HFFc6 (cell line): ENCODE results near the gene SMPD3. TPM values are rescaled to one million over a fixed set of nuclear protein-coding genes. Genes with fewer than 3 reads are reported as not detected.

Experiments
- DNase-seq: peaks from one replicate; pipeline ENCODE4 v3.0.0-alpha.2; 2018
- H3K27ac Mint-ChIP-seq: 2 replicates; pipeline ENCODE4 v1.8.0; 2020; ENCODE audit warnings: mild to moderate bottlenecking, mixed read lengths
- H3K27me3 Mint-ChIP-seq: 2 replicates; pipeline ENCODE4 v1.8.0; 2021; ENCODE audit warnings: mild to moderate bottlenecking, moderate library complexity, mixed read lengths; ENCODE audit not compliant: insufficient read depth
- H3K36me3 Mint-ChIP-seq: 2 replicates; pipeline ENCODE4 v1.8.0; 2021; ENCODE audit warnings: low read depth, mixed read lengths
- H3K4me1 Mint-ChIP-seq: 2 replicates; pipeline ENCODE4 v1.8.0; 2020; ENCODE audit warnings: low read depth, mixed read lengths
- H3K4me3 Mint-ChIP-seq: 2 replicates; pipeline ENCODE4 v1.8.0; 2020; ENCODE audit warnings: mild to moderate bottlenecking, moderate library complexity, mixed read lengths
- H3K9me3 Mint-ChIP-seq: 2 replicates; pipeline ENCODE4 v1.8.0; 2020; ENCODE audit warnings: mild to moderate bottlenecking, mixed read lengths
- CTCF ChIP-seq: fragments of 200-600 bp; sonication (generic); IDR thresholded peaks from 2 replicates; pipeline ENCODE4 v1.5.0; 2021; ENCODE audit warnings: antibody characterized with exemption, mild to moderate bottlenecking
- total RNA-seq, 6 experiments: library from RNA; stranded (reverse); fragmentation: NEBNext Ultra II Directional; extraction: Animal tissue kit (Norgen Biotek cat#: 25700); gene quantifications; 2 replicates in 1 of 6; 3 replicates in 5 of 6; pipeline ENCODE4 v1.2.3, GENCODE V29; 2021

Gene SMPD3
- total RNA-seq, 6 experiments from 2014 or later, result 0.05 to 0.73 (median 0.30) TPM

- no peak for TF ChIP-seq CTCF
Observed at GRCh38 chr16:68368301-68368888, 79.9 kb downstream of the SMPD3 start.

GRCh38 chr16:68367891-68368290, 80.4 kb downstream of the SMPD3 start:
- H3K4me3 Mint-ChIP-seq, result no peak overlapping the region
- no peak for TF ChIP-seq CTCF
- DNase-seq, result no peak
- H3K4me1 Mint-ChIP-seq, result peaks cover 18% of the 10 kb centered on the region
- no peak overlapping the region for H3K27ac Mint-ChIP-seq
- H3K27me3 Mint-ChIP-seq, result peaks cover 20% of the 10 kb centered on the region
- H3K36me3 Mint-ChIP-seq, result no peaks in the 10 kb centered on the region
- no peaks in the 10 kb centered on the region for H3K9me3 Mint-ChIP-seq

More at GRCh38 chr16:68368301-68368888, 79.9 kb downstream of the SMPD3 start:
- DNase-seq, result no peak
- no peak overlapping the region for H3K4me3 Mint-ChIP-seq
- no peaks in the 10 kb centered on the region for H3K36me3 Mint-ChIP-seq
- peaks cover 18% of the 10 kb centered on the region for H3K4me1 Mint-ChIP-seq
- H3K9me3 Mint-ChIP-seq, result no peaks in the 10 kb centered on the region
- H3K27me3 Mint-ChIP-seq, result peaks cover 21% of the 10 kb centered on the region
- no peak overlapping the region for H3K27ac Mint-ChIP-seq

DNA sequence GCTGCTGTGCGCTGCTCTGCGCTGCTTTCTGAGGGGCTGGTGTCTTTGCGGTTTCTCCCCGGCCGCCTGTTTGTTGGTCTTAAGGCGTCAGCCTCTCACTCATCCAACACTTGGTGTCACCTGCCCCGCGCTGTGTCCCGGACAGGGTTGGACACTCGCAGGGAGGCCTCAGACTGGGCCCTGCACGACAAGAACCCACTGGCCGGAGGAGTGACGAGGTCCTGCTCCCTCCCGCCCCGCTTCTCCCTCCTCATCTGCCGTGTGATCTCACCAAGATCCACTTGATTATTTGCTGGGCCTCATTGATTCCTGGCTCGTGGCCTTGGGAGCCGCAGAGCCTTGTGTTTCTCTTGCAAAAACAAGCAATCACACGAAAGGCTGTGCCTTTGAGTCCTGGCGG, 80.9 kb downstream of the SMPD3 start:
- H3K27ac Mint-ChIP-seq, result no peak overlapping the region

GRCh38 chr16:68367030-68367429, 81.3 kb downstream of the SMPD3 start:
- Mint-ChIP-seq H3K36me3 (no peaks in the 10 kb centered on the region), H3K27ac (no peak overlapping the region), H3K9me3 (no peaks in the 10 kb centered on the region), H3K27me3 (peaks cover 20% of the 10 kb centered on the region), H3K4me3 (no peak overlapping the region), H3K4me1 (peaks cover 18% of the 10 kb centered on the region)
- TF ChIP-seq CTCF, result peak; percentile 82
- DNase-seq, result peak; percentile 28

More for the DNA sequence above, 80.9 kb downstream of the SMPD3 start:
- Mint-ChIP-seq H3K4me1 (peaks cover 18% of the 10 kb centered on the region), H3K9me3 (no peaks in the 10 kb centered on the region), H3K27me3 (peaks cover 20% of the 10 kb centered on the region), H3K36me3 (no peaks in the 10 kb centered on the region), H3K4me3 (no peak overlapping the region)
- no peak for DNase-seq
- TF ChIP-seq CTCF, result no peak

DNA sequence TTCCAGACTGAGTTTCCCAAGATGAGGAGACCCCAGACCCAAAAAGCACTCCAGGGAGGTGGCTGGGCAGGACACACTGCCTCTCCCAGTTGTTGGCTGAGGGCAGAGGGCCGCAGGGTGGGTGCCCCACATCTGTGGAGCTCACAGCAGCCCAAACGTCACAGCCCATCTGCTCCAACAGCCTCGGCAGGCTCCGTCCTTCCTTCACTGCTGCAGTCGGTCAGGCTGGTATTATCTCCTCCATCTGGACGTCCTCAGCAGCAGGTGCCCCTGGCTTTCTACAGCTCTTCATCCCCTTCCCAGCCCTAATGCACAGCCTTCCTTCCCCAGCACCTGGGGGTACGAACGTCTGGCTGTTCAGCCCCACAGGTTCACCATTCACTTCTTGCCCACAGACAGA, 82.2 kb downstream of the SMPD3 start:
- H3K4me1 Mint-ChIP-seq, result peaks cover 18% of the 10 kb centered on the region
- no peaks in the 10 kb centered on the region for H3K36me3 Mint-ChIP-seq
- H3K4me3 Mint-ChIP-seq, result no peak overlapping the region
- no peak overlapping the region for H3K27ac Mint-ChIP-seq
- no peak for TF ChIP-seq CTCF
- DNase-seq, result no peak
- peaks cover 20% of the 10 kb centered on the region for H3K27me3 Mint-ChIP-seq
- H3K9me3 Mint-ChIP-seq, result no peaks in the 10 kb centered on the region
